Stimulated activated naive CD4-positive, alpha-beta T cell treated with Interleukin-2 at 50 U/mL for 16 hours (primary cell): ENCODE results near the gene MTUS2.

ENCODE experiments used
- DNase-seq: peaks from one replicate; lab custom pipeline; 2025; lab: John Stamatoyannopoulos, UW

Gene MTUS2

GRCh38 chr13:29508130-29508875, 688.2 kb downstream of the MTUS2 start:
- DNase-seq: peak; percentile 56

DNA sequence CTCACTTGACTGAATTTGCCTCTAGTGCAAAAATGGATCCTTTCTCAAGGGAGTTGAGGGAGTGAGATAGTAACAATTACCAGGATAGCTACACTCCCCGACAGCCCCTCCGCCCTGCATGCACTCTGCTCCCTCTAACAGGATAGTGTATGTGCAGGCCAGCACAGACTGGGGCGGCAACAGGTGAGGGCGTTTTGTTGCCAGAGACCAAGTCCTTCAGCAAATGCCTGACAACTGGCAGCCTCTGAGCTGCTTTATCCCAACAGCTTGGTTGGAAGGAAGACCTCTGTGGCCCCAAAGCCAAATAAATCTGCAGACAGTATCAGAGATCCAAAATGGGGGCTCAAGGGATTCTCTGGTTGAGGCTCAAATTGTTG, 688.7 kb downstream of the MTUS2 start:
- no peak for DNase-seq

- DNase-seq: no peak
These were observed 690.0 kb downstream of the MTUS2 start for GRCh38 chr13:29509999-29510589.

GRCh38 chr13:29510651-29511084, 690.5 kb downstream of the MTUS2 start:
- DNase-seq: no peak

GRCh38 chr13:29511106-29511796, 691.1 kb downstream of the MTUS2 start:
- no peak for DNase-seq

DNA sequence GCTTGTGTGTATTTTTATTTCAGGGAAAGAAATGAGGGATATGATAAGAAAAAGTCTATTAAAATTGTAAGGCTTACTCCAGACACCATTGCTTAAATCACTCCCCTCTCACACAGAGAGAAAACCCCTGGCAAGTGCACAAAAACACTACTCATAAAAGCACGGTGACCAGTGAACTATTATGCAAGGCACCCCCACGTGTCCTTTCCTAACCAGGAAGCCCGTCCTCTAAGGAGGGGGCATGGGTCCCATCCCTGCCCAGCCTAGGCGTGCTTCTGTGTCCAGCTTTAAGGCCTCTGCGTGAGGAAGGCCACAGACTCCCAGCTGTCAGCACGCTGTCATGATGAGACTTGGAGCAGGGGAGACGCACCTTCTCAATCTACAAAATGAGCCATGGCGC, 691.8 kb downstream of the MTUS2 start:
- no peak for DNase-seq

DNA sequence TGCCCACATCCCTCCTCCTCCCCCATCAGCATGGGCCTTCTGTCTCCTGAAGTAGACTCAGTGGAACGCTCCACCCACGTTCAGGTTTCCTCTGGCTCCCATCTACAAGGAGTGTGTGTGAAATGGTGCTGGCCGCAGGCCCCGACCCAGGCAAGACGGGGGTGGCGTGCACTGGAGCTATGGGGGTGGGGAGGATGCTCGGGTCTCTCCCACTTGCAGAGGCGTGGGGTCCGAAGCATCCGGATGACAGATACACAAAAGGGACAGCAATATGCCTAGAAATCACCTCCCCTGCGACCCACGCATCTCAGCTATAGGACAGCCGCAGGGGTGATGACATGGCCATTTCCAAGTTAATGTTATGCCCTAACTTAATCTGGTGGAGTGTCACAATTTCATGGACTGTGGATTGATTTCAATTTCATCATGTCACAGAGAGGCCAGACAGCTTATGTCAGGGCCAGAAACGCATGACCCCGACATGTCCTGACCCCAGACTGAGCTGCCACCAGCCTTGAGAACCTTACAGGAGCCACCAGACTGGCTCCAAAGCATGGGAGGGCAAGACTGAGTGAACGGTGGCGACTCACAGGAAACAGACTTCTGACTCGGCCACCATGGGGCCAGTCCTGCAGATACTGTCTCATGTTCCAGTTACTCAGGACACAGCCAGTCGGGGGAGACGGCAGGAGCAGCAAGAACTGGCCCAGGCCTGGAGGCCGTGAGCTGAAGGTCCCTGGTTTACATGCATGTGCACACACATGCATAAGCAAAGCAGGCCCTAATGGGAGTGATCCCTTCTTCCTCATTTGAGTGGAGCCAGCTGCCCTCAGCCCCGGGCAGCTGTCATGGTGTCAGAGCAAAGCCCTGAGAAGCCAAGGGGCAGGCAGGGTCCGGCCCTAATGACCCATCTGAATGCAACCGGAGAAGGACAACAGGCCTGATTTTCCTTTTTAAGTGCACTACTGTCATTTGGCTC, 693.2 kb downstream of the MTUS2 start:
- no peak for DNase-seq

GRCh38 chr13:29513981-29514719, 694.0 kb downstream of the MTUS2 start:
- DNase-seq: no peak

DNA sequence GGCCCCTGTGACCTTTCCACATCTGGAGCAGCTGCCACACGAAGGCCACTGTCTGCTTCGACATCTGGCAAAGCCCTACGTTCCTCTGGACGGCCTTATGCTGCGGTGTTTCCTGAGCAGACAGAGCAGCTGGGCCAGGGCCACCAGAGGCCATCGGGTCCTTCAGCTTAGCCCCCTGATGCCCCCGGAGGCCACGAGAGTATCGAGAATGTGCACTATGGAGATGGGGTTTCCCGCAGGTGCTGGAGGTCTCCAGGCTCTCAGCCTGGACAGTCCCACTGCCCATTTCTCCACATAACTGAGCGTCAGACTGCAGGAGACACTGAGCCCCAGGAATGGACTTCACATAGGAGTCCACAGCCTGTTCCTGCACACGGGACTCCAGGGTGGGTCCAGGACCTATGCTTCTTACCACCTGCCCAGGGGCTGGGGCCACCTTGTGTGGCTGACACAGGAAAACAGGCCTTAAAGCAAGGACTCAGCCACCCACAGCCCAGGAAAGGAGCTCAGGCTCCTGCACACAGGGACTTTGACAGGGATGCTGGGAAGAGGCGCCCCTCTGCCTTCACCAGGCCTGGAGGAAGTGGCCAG, 694.7 kb downstream of the MTUS2 start:
- no peak for DNase-seq

DNA sequence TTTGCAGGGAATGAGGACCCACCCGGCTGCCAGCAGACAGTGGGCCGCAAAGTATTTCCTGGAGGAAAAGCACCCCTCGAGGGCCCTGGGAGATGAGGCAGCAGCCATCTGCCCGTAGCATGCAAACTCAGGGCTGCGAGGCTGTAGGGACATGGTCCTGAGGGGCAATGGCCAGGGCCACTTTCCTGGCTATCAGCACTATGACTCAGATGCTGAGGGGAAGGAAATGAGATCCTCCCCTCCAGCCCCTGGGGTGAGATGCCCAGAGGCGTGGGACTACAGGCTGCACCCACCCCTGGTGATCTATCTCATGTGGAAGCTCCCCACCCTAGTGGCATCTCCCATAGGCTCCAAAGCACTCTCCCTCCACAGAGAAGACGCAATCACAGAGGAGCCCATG, 695.2 kb downstream of the MTUS2 start:
- no peak for DNase-seq

DNA sequence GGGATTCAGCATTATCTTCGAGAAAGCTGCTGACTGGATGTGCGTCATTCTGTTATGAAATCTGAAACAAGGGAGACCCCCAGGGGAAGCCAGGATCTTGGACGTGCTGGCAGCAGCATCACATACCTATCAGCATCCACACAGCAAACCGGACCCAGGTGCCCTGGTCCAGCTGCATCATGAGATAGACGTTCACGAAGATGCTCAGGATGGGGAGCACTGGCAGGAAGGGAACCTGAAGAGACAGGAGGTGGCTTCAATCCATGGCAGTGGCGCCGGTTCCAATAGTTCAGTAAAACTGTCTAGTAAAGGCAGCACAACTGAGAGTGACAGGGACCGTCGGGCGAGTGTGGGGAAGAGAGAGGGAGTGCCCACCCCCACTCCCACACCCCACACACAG, 695.9 kb downstream of the MTUS2 start:
- DNase-seq: no peak

GRCh38 chr13:29516880-29517279, 696.7 kb downstream of the MTUS2 start:
- no peak for DNase-seq

DNA sequence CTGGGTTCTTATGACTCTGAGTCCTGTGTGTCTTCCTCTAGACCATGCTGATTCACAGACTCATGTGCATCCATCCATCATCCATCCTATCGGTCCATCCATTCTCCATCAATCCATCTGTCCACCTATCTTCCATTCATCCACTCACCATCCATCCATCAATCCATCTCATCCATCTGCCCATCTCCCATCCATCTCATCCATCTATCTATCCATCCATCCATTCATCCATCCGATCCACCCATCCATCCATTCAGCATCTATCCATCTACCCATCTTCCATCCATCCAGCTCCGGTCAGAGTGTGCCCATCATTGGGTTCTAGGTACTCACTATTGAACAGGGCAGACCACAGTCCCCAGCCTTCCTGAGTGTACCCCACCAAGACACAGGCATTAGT, 699.8 kb downstream of the MTUS2 start:
- DNase-seq: no peak

DNA sequence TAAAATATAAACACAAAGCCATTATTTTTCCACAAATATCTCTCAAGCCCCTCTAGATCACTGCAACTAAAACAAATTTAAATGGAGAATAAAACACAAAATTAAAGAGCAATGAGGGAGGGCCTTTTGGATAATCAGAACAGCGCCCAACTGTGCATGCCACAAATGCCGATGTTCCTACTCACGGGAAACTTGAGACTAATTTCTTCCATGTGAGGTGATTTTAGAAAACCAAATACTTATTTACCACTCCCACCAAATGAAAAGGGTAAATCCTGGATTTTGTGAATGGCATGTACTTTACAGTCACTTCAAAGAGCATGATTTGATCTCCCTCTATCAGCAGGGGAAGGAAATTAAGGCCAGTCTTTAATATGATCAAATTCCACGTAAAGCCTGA, 700.5 kb downstream of the MTUS2 start:
- DNase-seq: no peak

DNA sequence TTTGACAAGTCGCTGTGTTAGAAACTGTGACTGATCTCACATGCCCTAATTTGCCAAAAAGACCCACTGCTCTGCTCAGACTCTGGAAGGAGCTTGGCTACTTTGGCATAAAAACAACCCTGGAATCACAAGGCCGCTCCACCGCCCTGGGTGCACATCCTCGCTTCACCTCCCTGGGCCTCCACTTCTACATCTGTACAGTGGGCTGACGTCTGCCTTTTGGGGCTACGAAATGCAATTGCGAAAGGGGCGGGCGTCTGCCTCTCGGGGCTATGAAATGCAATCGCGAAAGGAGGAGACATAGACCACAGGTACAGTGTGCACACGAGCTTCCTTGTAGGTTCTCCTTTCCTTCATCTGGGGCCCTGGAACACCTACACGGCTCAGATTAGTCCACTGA, 701.2 kb downstream of the MTUS2 start:
- no peak for DNase-seq

- no peak for DNase-seq
These were observed 702.0 kb downstream of the MTUS2 start for GRCh38 chr13:29522044-29522685.

DNA sequence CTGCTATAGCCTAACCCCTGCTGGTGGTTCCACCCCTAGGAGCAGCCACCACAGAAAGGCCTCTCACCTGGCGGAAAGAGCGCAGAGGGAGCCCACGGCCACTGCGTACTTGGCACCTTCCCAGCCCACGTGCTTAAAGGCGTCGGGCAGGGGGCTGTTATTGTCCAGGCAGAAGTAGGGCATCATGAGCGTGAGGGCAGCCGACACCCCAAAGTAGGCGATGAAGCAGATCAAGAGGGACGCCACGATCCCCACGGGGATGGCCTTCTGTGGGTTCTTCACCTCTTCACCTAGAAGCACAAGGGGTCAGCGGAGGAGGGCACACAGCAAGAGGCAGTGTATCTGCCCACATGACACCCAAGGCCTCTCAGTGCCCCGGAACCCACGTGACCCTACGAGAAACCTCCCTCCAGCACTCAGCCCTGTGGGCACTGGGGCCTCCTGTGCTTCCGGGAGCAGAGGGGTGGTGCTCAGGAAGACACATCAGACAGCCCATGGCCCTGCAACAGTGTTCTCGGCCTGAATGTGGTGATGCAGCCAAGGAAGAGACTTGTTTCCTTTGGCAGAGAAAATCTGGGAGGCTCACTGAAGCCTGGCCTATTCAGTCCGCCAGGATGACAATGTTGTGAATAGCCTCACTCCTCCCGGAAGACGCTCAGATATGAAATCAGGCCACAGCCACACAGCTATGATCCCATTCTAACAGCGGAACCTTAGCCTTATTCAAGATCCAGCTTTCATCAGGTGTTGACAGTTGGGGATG, 703.2 kb downstream of the MTUS2 start:
- DNase-seq: no peak

GRCh38 chr13:29524176-29524575, 704.0 kb downstream of the MTUS2 start:
- no peak for DNase-seq

- no peak for DNase-seq
These were observed 704.5 kb downstream of the MTUS2 start for GRCh38 chr13:29524641-29525040.

DNA sequence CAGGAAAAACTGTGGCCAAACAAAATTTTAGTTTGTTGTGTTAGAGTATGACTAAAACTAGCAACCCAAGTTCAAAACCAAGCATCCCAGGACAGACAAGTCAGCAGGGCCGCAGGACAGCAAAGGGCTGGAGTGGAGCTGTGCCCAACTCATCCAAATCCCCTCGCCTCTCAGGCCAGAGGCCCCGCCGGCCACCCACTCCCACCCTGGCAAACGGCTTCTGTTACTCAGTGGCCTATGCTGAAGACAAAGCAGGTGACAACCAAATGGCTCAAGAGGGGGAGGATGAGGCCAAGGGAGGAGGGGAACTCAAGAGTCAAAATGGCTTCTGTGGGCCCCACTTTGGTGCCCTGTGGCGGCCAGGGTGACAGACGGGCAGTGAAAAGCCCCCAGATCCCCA, 705.6 kb downstream of the MTUS2 start:
- no peak for DNase-seq
